Measurements from ENCODE around the gene CTSZ. TPM values are rescaled to one million over a fixed set of nuclear protein-coding genes. Genes with fewer than 3 reads are reported as not detected.
A peak's percentile ranks its signal among the peaks of the same experiment; 100 is the strongest.
"Not testable (repeated sequence)": the region's sequence is repeated elsewhere in the genome, so short reads cannot be mapped to it uniquely, and the experiment has no call there.

CTSZ gene
- polyA plus RNA-seq, 2 of the 4 experiments (the other 2 are of a cell fraction), result 115 to 156 TPM

DNA sequence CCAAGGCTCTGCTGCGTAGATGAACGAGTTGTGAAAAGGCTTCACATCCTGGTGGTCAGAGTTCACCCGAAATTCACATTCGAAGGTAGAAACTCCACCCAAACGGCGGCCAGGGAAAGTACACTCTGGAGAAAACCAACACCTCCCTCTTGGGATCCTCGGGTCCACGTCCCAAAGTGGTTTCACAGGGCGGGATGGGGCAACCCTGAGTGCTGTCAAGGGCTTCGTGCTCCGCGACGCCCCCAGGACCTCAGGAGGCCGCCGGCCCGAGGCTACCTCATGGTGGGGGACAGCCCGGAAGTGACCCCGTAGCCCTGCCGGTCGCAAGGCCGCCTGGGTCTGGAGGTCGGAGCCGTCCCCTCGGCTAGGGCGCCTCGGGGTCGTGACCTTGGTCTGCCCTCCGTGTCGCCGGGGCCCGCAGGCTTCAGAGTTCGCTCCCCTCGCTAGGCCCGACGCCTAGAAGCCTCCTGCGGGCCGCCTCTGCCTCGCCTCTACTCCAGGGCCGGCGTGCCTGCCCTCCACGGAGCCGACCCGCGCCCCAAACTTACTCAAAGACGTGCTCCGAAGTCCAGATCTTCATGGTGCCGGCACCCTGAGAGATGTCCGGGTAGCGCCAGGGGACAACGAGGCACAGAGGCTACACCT, 35.2 kb upstream of the CTSZ start, which contains the start of gene PRELID3B (continued):
- no peak for TF ChIP-seq ZC3H11A (IDR thresholded peaks at IDR 0.05)
- TF ChIP-seq, protein P1, sequence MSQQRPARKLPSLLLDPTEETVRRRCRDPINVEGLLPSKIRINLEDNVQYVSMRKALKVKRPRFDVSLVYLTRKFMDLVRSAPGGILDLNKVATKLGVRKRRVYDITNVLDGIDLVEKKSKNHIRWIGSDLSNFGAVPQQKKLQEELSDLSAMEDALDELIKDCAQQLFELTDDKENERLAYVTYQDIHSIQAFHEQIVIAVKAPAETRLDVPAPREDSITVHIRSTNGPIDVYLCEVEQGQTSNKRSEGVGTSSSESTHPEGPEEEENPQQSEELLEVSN (IDR thresholded peaks at IDR 0.05; ENCODE audit: borderline replicate concordance, low read depth), result peak; percentile 70; the same call in 1 of the 2 replicates
- TF ChIP-seq, protein P2, sequence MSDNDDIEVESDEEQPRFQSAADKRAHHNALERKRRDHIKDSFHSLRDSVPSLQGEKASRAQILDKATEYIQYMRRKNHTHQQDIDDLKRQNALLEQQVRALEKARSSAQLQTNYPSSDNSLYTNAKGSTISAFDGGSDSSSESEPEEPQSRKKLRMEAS (IDR thresholded peaks at IDR 0.05), result peak; percentile 83
- TF ChIP-seq MAFK (IDR thresholded peaks at IDR 0.05; ENCODE audit: partially characterized antibody), result no peak
- no peak for TF ChIP-seq MAZ (IDR thresholded peaks at IDR 0.05; ENCODE audit: borderline replicate concordance, low read depth, low read length)
- TF ChIP-seq CHD2 (IDR thresholded peaks at IDR 0.05; ENCODE audit: low read length, partially characterized antibody), result no peak
- no peak for TF ChIP-seq RFX5 (IDR thresholded peaks at IDR 0.05)
- 0 out of 2 replicates have a peak, but pooled peaks have one; percentile 24 for TF ChIP-seq POLR2A (IDR thresholded peaks at IDR 0.05; ENCODE audit: low read length)
- TF ChIP-seq HEYL (CRISPR knock-in tag; IDR thresholded peaks at IDR 0.05), result peak; percentile 34; the same call in 1 of the 2 replicates

DNA sequence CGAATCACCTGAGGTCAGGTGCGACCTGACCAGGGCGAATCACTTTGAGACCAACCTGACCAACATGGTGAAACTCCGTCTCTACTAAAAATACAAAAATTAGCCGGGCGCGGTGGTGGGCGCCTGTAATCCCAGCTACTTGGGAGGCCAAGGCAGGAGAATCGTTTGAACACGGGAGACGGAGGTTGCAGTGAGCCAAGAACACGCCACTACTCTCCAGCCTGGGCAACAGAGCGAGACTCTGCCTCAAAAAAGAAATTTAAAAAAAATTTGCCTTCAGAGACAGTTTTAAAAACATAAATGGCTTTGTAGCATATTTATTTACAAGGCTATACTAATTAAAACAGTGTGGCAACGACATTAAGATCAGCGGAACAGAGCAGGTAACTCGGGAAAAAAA, 34.4 kb upstream of the CTSZ start:
- H3K4me2 ChIP-seq, result peak overlapping the region; percentile 92
- WGBS (ENCODE audit: missing lambda C conversion rate), result 81% methylated on average over 16 of the region's 16 CpGs
- not testable (repeated sequence) for DNase-seq (ENCODE audit: low read depth in 1 of 2, low spot score in 1 of 2); ATAC-seq; H3K9me3 ChIP-seq; FAIRE-seq
- H3K4me3 ChIP-seq, result peak overlapping the region; percentile 86
- H3K27ac ChIP-seq, result peak overlapping the region; percentile 93 to 94; a peak in 5 of 6 replicates
- POLR2A ChIA-PET, result interaction anchor here (2.9 kb wide), 1 partner anchor 9 kb away, joined by 34 read pairs; the partner anchor contains the start of gene ATP5F1E
- peaks cover 34% of the 10 kb centered on the region for H3K4me1 ChIP-seq
- CTCF ChIA-PET, result interaction anchor here (0.6 to 2.5 kb wide), 2 partner anchors 9 to 14 kb away, joined by 3 to 6 read pairs; no protein-coding TSS in a partner anchor

DNA sequence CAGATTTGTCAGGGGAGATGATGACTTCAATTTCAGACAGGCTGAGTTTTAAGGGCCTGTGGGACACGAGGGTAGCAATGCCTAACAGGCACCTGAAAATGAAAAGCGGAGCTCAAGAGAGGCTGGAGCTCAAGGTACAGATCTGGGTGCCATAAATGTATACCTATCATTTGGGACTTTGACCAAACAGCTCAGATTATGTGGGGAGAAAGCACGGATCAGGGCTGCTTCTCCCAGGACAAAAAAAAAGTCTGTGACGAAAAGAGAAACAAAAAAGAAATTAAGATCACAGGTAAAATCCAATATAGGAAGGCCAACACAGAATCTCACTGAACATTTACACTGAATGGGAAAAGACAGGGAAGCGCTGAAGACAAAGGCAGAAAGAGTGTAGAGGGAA, 33.6 kb upstream of the CTSZ start:
- H3K4me2 ChIP-seq, result peak overlapping the region; percentile 92
- TF ChIP-seq NFE2L2 (conservative IDR thresholded peaks at IDR 0.05; ENCODE audit: low read length) (no peak), ZNF302 (CRISPR knock-in tag; IDR thresholded peaks at IDR 0.05) (no peak), HOXA7 (CRISPR knock-in tag; IDR thresholded peaks at IDR 0.05) (no peak), RNF2 (IDR thresholded peaks at IDR 0.05; ENCODE audit: borderline replicate concordance, low read depth) (no peak), ZFP36 (IDR thresholded peaks at IDR 0.05; ENCODE audit: borderline replicate concordance, partially characterized antibody) (no peak), BHLHE40 (IDR thresholded peaks at IDR 0.05; ENCODE audit: low read depth, low read length) (no peak), MAFK (IDR thresholded peaks at IDR 0.05; ENCODE audit: partially characterized antibody) (no peak)
- peak overlapping the region; percentile 86; the same call in 2 of the 3 replicates for H3K4me3 ChIP-seq
- 93% methylated on average over 5 of the region's 5 CpGs for WGBS (ENCODE audit: missing lambda C conversion rate)
- H3K9me3 ChIP-seq, result no peaks in the 10 kb centered on the region
- no peak for FAIRE-seq
- ChIA-PET CTCF (interaction anchor here (2.5 kb wide), 1 partner anchor 10 kb away, joined by 6 read pairs; no protein-coding TSS in a partner anchor), POLR2A (interaction anchor here (1.5 kb wide), 1 partner anchor 8 kb away, joined by 6 read pairs; the partner anchor contains the start of gene ATP5F1E)
- no peak for ATAC-seq
- peaks cover 34% of the 10 kb centered on the region for H3K4me1 ChIP-seq
- H3K27ac ChIP-seq, result no peak overlapping the region
- no peak for DNase-seq (ENCODE audit: low read depth in 1 of 2, low spot score in 1 of 2)

DNA sequence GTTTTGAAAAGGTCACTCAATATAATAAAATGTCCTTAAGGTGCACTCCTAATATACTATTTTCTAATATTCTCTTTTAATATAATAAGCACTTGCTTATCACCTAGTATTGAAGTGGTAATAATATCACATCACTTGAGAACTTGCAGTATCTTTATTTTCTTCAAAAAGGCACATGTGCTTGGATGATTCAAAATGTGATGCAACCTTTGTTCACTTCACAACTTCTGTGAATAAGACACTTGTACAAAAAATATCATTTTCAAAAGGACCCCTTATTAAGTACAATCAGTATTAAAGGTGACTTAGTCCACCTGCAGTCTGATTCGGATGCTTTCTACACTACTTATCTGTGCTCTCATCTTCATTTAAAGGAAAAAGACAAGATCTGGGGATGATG, 32.2 kb upstream of the CTSZ start:
- Histone ChIP-seq H3K27ac (no peak overlapping the region), H3K4me3 (no peak overlapping the region)

More for the DNA sequence above, 32.2 kb upstream of the CTSZ start:
- ATAC-seq, result no peak
- FAIRE-seq, result no peak
- ChIA-PET POLR2A (no interaction called here), CTCF (no interaction called here)
- TF ChIP-seq CBX2 (IDR thresholded peaks at IDR 0.05; ENCODE audit: borderline replicate concordance, low read depth), result no peak
- no peak for TF ChIP-seq ZSCAN20 (CRISPR knock-in tag; IDR thresholded peaks at IDR 0.05)
- TF ChIP-seq EHMT2 (IDR thresholded peaks at IDR 0.05; ENCODE audit: low read depth), result no peak
- TF ChIP-seq, protein P3, sequence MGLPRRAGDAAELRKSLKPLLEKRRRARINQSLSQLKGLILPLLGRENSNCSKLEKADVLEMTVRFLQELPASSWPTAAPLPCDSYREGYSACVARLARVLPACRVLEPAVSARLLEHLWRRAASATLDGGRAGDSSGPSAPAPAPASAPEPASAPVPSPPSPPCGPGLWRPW (IDR thresholded peaks at IDR 0.05), result no peak
- no peak for TF ChIP-seq CHD2 (IDR thresholded peaks at IDR 0.05; ENCODE audit: low read length, partially characterized antibody)
- no peak for TF ChIP-seq HDAC2 (IDR thresholded peaks at IDR 0.05)
- TF ChIP-seq RAD21 (conservative IDR thresholded peaks at IDR 0.05 in 1 of 2, IDR thresholded peaks at IDR 0.05 in 1 of 2), result no peak
- no peak for TF ChIP-seq ESRRA (IDR thresholded peaks at IDR 0.05; ENCODE audit: borderline replicate concordance, low read length)
- TF ChIP-seq RCOR1 (IDR thresholded peaks at IDR 0.05; ENCODE audit: low read depth, low read length), result no peak
- no peak for TF ChIP-seq CBX8 (IDR thresholded peaks at IDR 0.05)
- no peak for TF ChIP-seq NR3C1 (IDR thresholded peaks at IDR 0.05)
- TF ChIP-seq, protein P4, sequence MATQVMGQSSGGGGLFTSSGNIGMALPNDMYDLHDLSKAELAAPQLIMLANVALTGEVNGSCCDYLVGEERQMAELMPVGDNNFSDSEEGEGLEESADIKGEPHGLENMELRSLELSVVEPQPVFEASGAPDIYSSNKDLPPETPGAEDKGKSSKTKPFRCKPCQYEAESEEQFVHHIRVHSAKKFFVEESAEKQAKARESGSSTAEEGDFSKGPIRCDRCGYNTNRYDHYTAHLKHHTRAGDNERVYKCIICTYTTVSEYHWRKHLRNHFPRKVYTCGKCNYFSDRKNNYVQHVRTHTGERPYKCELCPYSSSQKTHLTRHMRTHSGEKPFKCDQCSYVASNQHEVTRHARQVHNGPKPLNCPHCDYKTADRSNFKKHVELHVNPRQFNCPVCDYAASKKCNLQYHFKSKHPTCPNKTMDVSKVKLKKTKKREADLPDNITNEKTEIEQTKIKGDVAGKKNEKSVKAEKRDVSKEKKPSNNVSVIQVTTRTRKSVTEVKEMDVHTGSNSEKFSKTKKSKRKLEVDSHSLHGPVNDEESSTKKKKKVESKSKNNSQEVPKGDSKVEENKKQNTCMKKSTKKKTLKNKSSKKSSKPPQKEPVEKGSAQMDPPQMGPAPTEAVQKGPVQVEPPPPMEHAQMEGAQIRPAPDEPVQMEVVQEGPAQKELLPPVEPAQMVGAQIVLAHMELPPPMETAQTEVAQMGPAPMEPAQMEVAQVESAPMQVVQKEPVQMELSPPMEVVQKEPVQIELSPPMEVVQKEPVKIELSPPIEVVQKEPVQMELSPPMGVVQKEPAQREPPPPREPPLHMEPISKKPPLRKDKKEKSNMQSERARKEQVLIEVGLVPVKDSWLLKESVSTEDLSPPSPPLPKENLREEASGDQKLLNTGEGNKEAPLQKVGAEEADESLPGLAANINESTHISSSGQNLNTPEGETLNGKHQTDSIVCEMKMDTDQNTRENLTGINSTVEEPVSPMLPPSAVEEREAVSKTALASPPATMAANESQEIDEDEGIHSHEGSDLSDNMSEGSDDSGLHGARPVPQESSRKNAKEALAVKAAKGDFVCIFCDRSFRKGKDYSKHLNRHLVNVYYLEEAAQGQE (IDR thresholded peaks at IDR 0.05), result no peak
- Histone ChIP-seq H3K9me3 (no peaks in the 10 kb centered on the region), H3K4me1 (peaks cover 34% of the 10 kb centered on the region), H3K4me2 (peak overlapping the region; percentile 92; the same call in 2 of the 3 replicates)
- WGBS (ENCODE audit: missing lambda C conversion rate), result 89% methylated on average over 1 of the region's 1 CpG
- no peak for DNase-seq (ENCODE audit: low read depth in 1 of 2, low spot score in 1 of 2)
